Fibroblast of lung (primary cell): ENCODE measurements around the gene STIMATE. TPM values are rescaled to one million over a fixed set of nuclear protein-coding genes. Genes with fewer than 3 reads are reported as not detected.

Source experiments
- DNase-seq, 2 donors: peaks; one replicate each; pipeline versions ENCODE4 v3.0.0 to v3.0.0-alpha.2; 2010; ENCODE audit warnings: low read depth in 2 of 2
- H2AFZ ChIP-seq: 2 replicates; pipeline ENCODE4 v1.5.1; 2012; ENCODE audit warnings: low read length, control low read depth, inconsistent platforms
- H3K27ac ChIP-seq: 2 replicates; pipeline ENCODE4 v1.5.1; 2011; ENCODE audit warnings: low read length, control low read depth; ENCODE audit not compliant: insufficient read depth
- H3K27me3 ChIP-seq: 2 replicates; pipeline ENCODE4 v1.5.1; 2011; ENCODE audit warnings: mild to moderate bottlenecking, low read length; ENCODE audit not compliant: control insufficient read depth, insufficient read depth
- H3K36me3 ChIP-seq: 2 replicates; pipeline ENCODE4 v1.5.1; 2011; ENCODE audit warnings: low read length; ENCODE audit not compliant: control insufficient read depth, insufficient read depth
- H3K4me1 ChIP-seq: 2 replicates; pipeline ENCODE4 v1.5.1; 2011; ENCODE audit warnings: low read length; ENCODE audit not compliant: control insufficient read depth, insufficient read depth; ENCODE audit errors: extremely low read depth
- H3K4me2 ChIP-seq: 2 replicates; pipeline ENCODE4 v1.5.1; 2011; ENCODE audit warnings: low read length, control low read depth; ENCODE audit not compliant: insufficient read depth; ENCODE audit errors: extremely low read depth
- H3K4me3 ChIP-seq, 4 experiments: fragments of 200-600 bp in 1 of 4; sonication (generic) in 1 of 4; replicated peaks in 1 of 4; 2 replicates each; pipeline ENCODE4 v1.5.1; 2011 to 2016; ENCODE audit warnings: low read length in 4 of 4, low read depth in 3 of 4, mild to moderate bottlenecking in 3 of 4, control low read depth in 2 of 4, inconsistent platforms in 1 of 4, mixed read lengths in 1 of 4; ENCODE audit not compliant: insufficient read depth in 1 of 4; ENCODE audit errors: control extremely low read depth in 1 of 4
- H3K79me2 ChIP-seq: 2 replicates; pipeline ENCODE4 v1.5.1; 2012; ENCODE audit warnings: mild to moderate bottlenecking, low read length, inconsistent platforms; ENCODE audit not compliant: control insufficient read depth, insufficient read depth
- H3K9ac ChIP-seq: 2 replicates; pipeline ENCODE4 v1.5.1; 2011; ENCODE audit warnings: mild to moderate bottlenecking, low read length, control low read depth; ENCODE audit not compliant: insufficient read depth
- H3K9me3 ChIP-seq: 2 replicates; pipeline ENCODE4 v1.5.1; 2012; ENCODE audit warnings: low read depth, low read length; ENCODE audit not compliant: control insufficient read depth, insufficient read depth
- H4K20me1 ChIP-seq: 2 replicates; pipeline ENCODE4 v1.5.1; 2011; ENCODE audit warnings: low read length; ENCODE audit not compliant: control insufficient read depth, insufficient read depth; ENCODE audit errors: extremely low read depth
- CTCF ChIP-seq, 2 donors: IDR thresholded peaks in 1 of 2; conservative IDR thresholded peaks in 1 of 2; 1 replicate in 1 of 2; 2 replicates in 1 of 2; pipeline ENCODE4 v1.5.1; 2011 to 2012; ENCODE audit warnings: low read length in 2 of 2, control low read depth in 1 of 2, inconsistent platforms in 1 of 2, low read depth in 1 of 2, mild to moderate bottlenecking in 1 of 2
- EZH2 ChIP-seq: IDR thresholded peaks from 2 replicates; pipeline ENCODE4 v1.5.1; 2012; ENCODE audit warnings: low read length, control low read depth, mild to moderate bottlenecking; ENCODE audit errors: missing control alignments
- polyA plus RNA-seq, 2 donors: library from polyadenylated mRNA; depleted of rRNA in 1 of 2; stranded (reverse) in 1 of 2; unstranded in 1 of 2; fragments of >200 nt; gene quantifications; 2 replicates each; pipeline ENCODE4 v1.2.1, GENCODE V29; 2011 to 2012; ENCODE audit warnings: missing spikeins in 1 of 2
- total RNA-seq: library from RNA; depleted of rRNA; stranded (reverse); fragments of >200 nt; gene quantifications from 2 replicates; pipeline ENCODE4 v1.2.1, GENCODE V29; 2014

STIMATE gene
- total and polyA plus RNA-seq, 2 donors (not counting 1 experiment from before 2014, with no cell fraction given) = 11.6 to 13.0 TPM

- TF ChIP-seq CTCF (conservative IDR thresholded peaks at IDR 0.05 in 1 of 2, IDR thresholded peaks at IDR 0.05 in 1 of 2; ENCODE audit: low read depth in 1 of 2, low read length in 2 of 2) = no peak
- TF ChIP-seq EZH2 = no peak
- no peak overlapping the region for H2AFZ ChIP-seq
These were observed 18.3 kb downstream of the STIMATE start for GRCh38 chr3:52879090-52879489.

DNA sequence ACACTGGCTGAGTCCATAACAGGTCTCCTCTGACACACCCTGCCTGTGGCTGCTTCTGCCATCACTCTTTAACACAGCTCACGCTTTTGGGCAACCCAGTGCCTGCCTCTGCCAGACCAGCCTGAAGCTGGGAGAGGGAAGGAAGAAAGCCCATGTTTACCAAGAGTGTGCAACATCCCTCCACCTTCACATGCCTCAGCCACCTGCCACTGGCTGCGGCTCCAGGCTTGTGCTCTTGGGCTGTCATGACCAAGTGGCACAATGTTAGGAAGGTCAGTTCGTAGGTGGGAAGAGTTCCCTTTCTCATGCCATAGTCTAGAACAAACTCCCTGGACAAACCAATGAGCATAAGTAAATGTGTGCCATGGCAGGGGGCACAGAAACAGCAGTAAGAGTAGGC lies 20.3 kb downstream of the STIMATE start:
- Histone ChIP-seq H2AFZ (no peak overlapping the region), H3K4me2 (no peak overlapping the region), H3K4me3 (no peak overlapping the region), H3K27me3 (no peaks in the 10 kb centered on the region), H3K79me2 (no peaks in the 10 kb centered on the region), H3K9me3 (no peaks in the 10 kb centered on the region), H4K20me1 (no peaks in the 10 kb centered on the region), H3K9ac (no peak overlapping the region), H3K36me3 (peaks cover 3% of the 10 kb centered on the region), H3K4me1 (no peaks in the 10 kb centered on the region), H3K27ac (no peak overlapping the region)
- TF ChIP-seq EZH2 (no peak), CTCF (conservative IDR thresholded peaks at IDR 0.05 in 1 of 2, IDR thresholded peaks at IDR 0.05 in 1 of 2; ENCODE audit: low read depth in 1 of 2, low read length in 2 of 2) (no peak)
- no peak for DNase-seq

More at GRCh38 chr3:52879090-52879489, 18.3 kb downstream of the STIMATE start:
- Histone ChIP-seq H3K79me2 (no peaks in the 10 kb centered on the region), H3K27ac (no peak overlapping the region), H3K4me3 (no peak overlapping the region), H3K9ac (no peak overlapping the region), H3K4me2 (no peak overlapping the region), H3K27me3 (no peaks in the 10 kb centered on the region), H3K4me1 (no peaks in the 10 kb centered on the region), H3K36me3 (peaks cover 3% of the 10 kb centered on the region), H3K9me3 (no peaks in the 10 kb centered on the region), H4K20me1 (no peaks in the 10 kb centered on the region)
- no peak for DNase-seq

- no peak overlapping the region for H2AFZ ChIP-seq
- no peak overlapping the region for H3K27ac ChIP-seq
- TF ChIP-seq EZH2 (no peak), CTCF (conservative IDR thresholded peaks at IDR 0.05 in 1 of 2, IDR thresholded peaks at IDR 0.05 in 1 of 2; ENCODE audit: low read depth in 1 of 2, low read length in 2 of 2) (no peak)
- no peak overlapping the region for H3K9ac ChIP-seq
- no peaks in the 10 kb centered on the region for H3K79me2 ChIP-seq
- H3K4me2 ChIP-seq = no peak overlapping the region
- H3K9me3 ChIP-seq = no peaks in the 10 kb centered on the region
- H3K36me3 ChIP-seq = peaks cover 2% of the 10 kb centered on the region
- no peaks in the 10 kb centered on the region for H4K20me1 ChIP-seq
- no peak overlapping the region for H3K4me3 ChIP-seq
- H3K27me3 ChIP-seq = no peaks in the 10 kb centered on the region
- no peak for DNase-seq
- no peaks in the 10 kb centered on the region for H3K4me1 ChIP-seq
These were observed 22.3 kb downstream of the STIMATE start for GRCh38 chr3:52874864-52875587.
